HepG2 (cell line): ENCODE results near the gene TMEM174. TPM values are rescaled to one million over a fixed set of nuclear protein-coding genes. Genes with fewer than 3 reads are reported as not detected.

Experiments used
- ATAC-seq: fragments of 200-7000 bp; cut with Tn5 transposase; 3 replicates; pipeline ENCODE4 v1.9.1; 2020; ENCODE audit warnings: mild to moderate bottlenecking, moderate library complexity
- BruUV-seq: library from RNA; stranded (reverse); fragments of 400-500 nt; replicated peaks from 2 replicates; lab custom pipeline; 2021; lab: Mats Ljungman, UMichigan
- CTCF ChIA-PET: fragments of 300-600 bp; formaldehyde crosslinking; extraction: SDS; loops from one replicate; lab custom pipeline; 2021; ENCODE audit warnings: low total read pairs, inconsistent platforms, low intra/inter-chr PET ratio; lab: Yijun Ruan, JAX
- POLR2A ChIA-PET: fragments of 350-600 bp; sonication (Branson Sonifier 250); formaldehyde crosslinking; loops from one replicate; lab custom pipeline; 2020; ENCODE audit warnings: antibody characterized with exemption, inconsistent platforms; lab: Yijun Ruan, JAX
- DNase-seq: peaks from one replicate; pipeline ENCODE4 v3.0.0-alpha.2; 2015; ENCODE audit warnings: low spot score
- FAIRE-seq: peaks from 3 replicates; lab custom pipeline; 2011; peaks lifted over from hg19 to GRCh38; lab: Jason Lieb, UNC
- H2AFZ ChIP-seq: one replicate; pipeline ENCODE4 v1.6.1; 2011; ENCODE audit warnings: low read length, inconsistent platforms
- H3K27ac ChIP-seq: fragments of 300-600 bp; 3 replicates; pipeline ENCODE4 v1.8.0; 2011; ENCODE audit warnings: mixed run types, mild to moderate bottlenecking, mixed read lengths, low read length, inconsistent platforms; ENCODE audit not compliant: insufficient read depth; ENCODE audit errors: extremely low read length
- H3K27me3 ChIP-seq, 2 experiments: fragments of 200-600 bp in 1 of 2; 2 replicates in 1 of 2; 3 replicates in 1 of 2; pipeline versions ENCODE4 v1.6.0 to v1.8.0; 2011; ENCODE audit warnings: low read length in 2 of 2, mild to moderate bottlenecking in 2 of 2, moderate library complexity in 2 of 2, inconsistent platforms in 1 of 2; ENCODE audit not compliant: insufficient read depth in 2 of 2, control insufficient read depth in 1 of 2
- H3K36me3 ChIP-seq, 2 experiments: fragments of 200-600 bp in 1 of 2; replicated peaks in 1 of 2; 2 replicates in 1 of 2; 3 replicates in 1 of 2; pipeline versions ENCODE4 v1.5.1 to v1.8.0; 2011; ENCODE audit warnings: low read length in 2 of 2, inconsistent platforms in 1 of 2; ENCODE audit not compliant: insufficient read depth in 2 of 2, control insufficient read depth in 1 of 2
- H3K4me1 ChIP-seq: 2 replicates; pipeline ENCODE4 v1.5.1; 2012; ENCODE audit warnings: low read length, inconsistent platforms; ENCODE audit not compliant: insufficient read depth
- H3K4me2 ChIP-seq: 2 replicates; pipeline ENCODE4 v1.6.0; 2011; ENCODE audit warnings: low read depth, low read length, inconsistent platforms
- H3K4me3 ChIP-seq, 3 experiments: fragments of 200-600 bp in 1 of 3; sonication (generic), shearing (Covaris generic) in 1 of 3; replicated peaks in 1 of 3; 2 replicates each; pipeline ENCODE4 v1.5.1; 2011 to 2016; ENCODE audit warnings: low read length in 3 of 3, inconsistent platforms in 2 of 3, low read depth in 2 of 3, mild to moderate bottlenecking in 2 of 3, control low read depth in 1 of 3, mixed read lengths in 1 of 3; ENCODE audit not compliant: insufficient read depth in 1 of 3
- H3K79me2 ChIP-seq: one replicate; pipeline ENCODE4 v1.6.1; 2011; ENCODE audit warnings: low read length, inconsistent platforms; ENCODE audit not compliant: insufficient read depth
- H3K9ac ChIP-seq: 2 replicates; pipeline ENCODE4 v1.6.0; 2011; ENCODE audit warnings: mild to moderate bottlenecking, low read depth, low read length, inconsistent platforms; ENCODE audit not compliant: insufficient read depth
- H3K9me3 ChIP-seq: 2 replicates; pipeline ENCODE4 v1.5.1; 2012; ENCODE audit warnings: mild to moderate bottlenecking, low read length
- H4K20me1 ChIP-seq: 2 replicates; pipeline ENCODE4 v1.6.0; 2011; ENCODE audit warnings: inconsistent platforms, mild to moderate bottlenecking, low read length, moderate library complexity; ENCODE audit not compliant: insufficient read depth
- ASH2L ChIP-seq: fragments of 300-600, 200-600 bp; sonication (generic); IDR thresholded peaks from 2 replicates; pipeline ENCODE4 v1.7.0; 2017; ENCODE audit warnings: low read depth, mild to moderate bottlenecking, moderate library complexity, mixed read lengths, low read length; ENCODE audit not compliant: insufficient read length
- HMGA1 ChIP-seq: sonication (generic); formaldehyde crosslinking; conservative IDR thresholded peaks from 2 replicates; pipeline ENCODE4 v1.4.0; 2020; ENCODE audit warnings: missing genetic modification reagents
- MAFK ChIP-seq, 2 experiments: IDR thresholded peaks in 1 of 2; conservative IDR thresholded peaks in 1 of 2; 2 replicates each; pipeline ENCODE4 v1.6.1; 2011; ENCODE audit warnings: improper control_type of control experiment in 2 of 2, low read length in 2 of 2
- NR2F6 ChIP-seq, 2 experiments: IDR thresholded peaks; 2 replicates each; pipeline ENCODE4 v1.6.1; 2016; ENCODE audit warnings: antibody characterized with exemption in 1 of 2, mild to moderate bottlenecking in 1 of 2
- ZMYM3 ChIP-seq: sonication (generic); formaldehyde crosslinking; IDR thresholded peaks from 2 replicates; pipeline ENCODE4 v1.5.1; 2020; ENCODE audit warnings: mild to moderate bottlenecking, missing genetic modification reagents
- ZNF883 ChIP-seq: sonication (generic); formaldehyde crosslinking; IDR thresholded peaks from 2 replicates; pipeline ENCODE4 v1.5.1; 2020; ENCODE audit warnings: mild to moderate bottlenecking, missing genetic modification reagents; ENCODE audit errors: not compliant biosample characterization
- WGBS: methylation state at CpG from one replicate; pipeline ENCODE4 v1.1.6; 2017; ENCODE audit warnings: low lambda C conversion rate; 5-methylcytosine and 5-hydroxymethylcytosine counted together
- in situ Hi-C: cut with HindIII; loops from 2 replicates; pipeline ENCODE4 v1.10.0; 2017; ENCODE audit warnings: low pct_unique_long_range_greater_than_20kb; ENCODE audit not compliant: extremely low pct_ligation_motif_present
- intact Hi-C: fragments of 100-400 bp; cut with micrococcal nuclease; formaldehyde crosslinking; loops from one replicate; pipeline ENCODE4 v1.10.0; 2022; ENCODE audit not compliant: unreplicated experiment
- polyA plus RNA-seq, 8 experiments: library from polyadenylated mRNA; depleted of rRNA in 3 of 8; stranded (reverse) in 7 of 8; unstranded in 1 of 8; fragments of >200 nt; fragmentation: Illumina TruSeq in 4 of 8; extraction: Trizol in 4 of 8; gene quantifications; 2 replicates each; pipeline versions ENCODE4 v1.2.1 to v1.2.3, GENCODE V29; 2011 to 2016; ENCODE audit warnings: low read depth in 4 of 8, missing spikeins in 1 of 8, mixed read lengths in 1 of 8; ENCODE audit not compliant: insufficient read depth in 1 of 8
- total RNA-seq, 5 experiments: library from RNA; depleted of rRNA; stranded (reverse); fragments of >200 nt; fragmentation: Illumina TruSeq; extraction: Trizol; gene quantifications; 2 replicates each; pipeline ENCODE4 v1.2.3, GENCODE V29; 2016; ENCODE audit warnings: low read depth in 1 of 5
- TF ChIP-seq, protein P1 (sequence below): sonication (generic); formaldehyde crosslinking; IDR thresholded peaks from 2 replicates; pipeline ENCODE4 v1.4.0; 2020; ENCODE audit warnings: low read depth, mild to moderate bottlenecking, missing genetic modification reagents
- TF ChIP-seq, protein P2 (sequence below): sonication (generic); formaldehyde crosslinking; IDR thresholded peaks from 2 replicates; pipeline ENCODE4 v1.8.1; 2023; ENCODE audit warnings: mild to moderate bottlenecking, missing genetic modification reagents
- TF ChIP-seq, protein P3 (sequence below): sonication (generic); formaldehyde crosslinking; IDR thresholded peaks from 2 replicates; pipeline ENCODE4 v1.4.0; 2020; ENCODE audit warnings: mild to moderate bottlenecking, missing genetic modification reagents, borderline replicate concordance
- TF ChIP-seq, protein P4 (sequence below): sonication (generic); formaldehyde crosslinking; IDR thresholded peaks from 2 replicates; pipeline ENCODE4 v1.4.0; 2020; ENCODE audit warnings: missing genetic modification reagents
- TF ChIP-seq, protein P5 (sequence below): IDR thresholded peaks from 2 replicates; pipeline ENCODE4 v1.6.1; 2016; ENCODE audit warnings: missing genetic modification reagents, missing compliant biosample characterization

The TMEM174 gene
- total and polyA plus RNA-seq, 2 of the 13 experiments (the other 11 are each of a cell fraction or from before 2014, with no cell fraction given): not detected

DNA sequence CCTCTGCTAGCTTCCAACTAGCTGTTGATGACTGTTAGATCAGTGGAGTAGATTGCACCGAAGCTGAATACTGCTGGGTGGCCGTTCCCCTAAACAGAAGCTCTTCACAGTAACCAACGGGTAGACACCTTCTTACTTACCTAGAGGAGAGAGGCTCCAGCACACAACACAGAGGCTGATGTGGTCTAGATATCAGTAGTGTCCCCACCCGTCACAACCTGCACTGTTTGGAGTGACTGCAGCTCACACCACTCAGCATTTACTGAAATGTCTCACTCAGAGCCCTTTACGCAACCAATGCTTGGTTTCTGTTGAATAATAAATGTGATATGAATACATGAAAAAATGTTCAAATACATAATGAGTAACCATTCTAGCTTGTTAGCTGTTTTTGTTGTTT is 5.3 kb downstream of the TMEM174 start (continued):
- TF ChIP-seq, protein P1, sequence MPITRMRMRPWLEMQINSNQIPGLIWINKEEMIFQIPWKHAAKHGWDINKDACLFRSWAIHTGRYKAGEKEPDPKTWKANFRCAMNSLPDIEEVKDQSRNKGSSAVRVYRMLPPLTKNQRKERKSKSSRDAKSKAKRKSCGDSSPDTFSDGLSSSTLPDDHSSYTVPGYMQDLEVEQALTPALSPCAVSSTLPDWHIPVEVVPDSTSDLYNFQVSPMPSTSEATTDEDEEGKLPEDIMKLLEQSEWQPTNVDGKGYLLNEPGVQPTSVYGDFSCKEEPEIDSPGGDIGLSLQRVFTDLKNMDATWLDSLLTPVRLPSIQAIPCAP (CRISPR knock-in tag): no peak
- no peak for TF ChIP-seq MAFK (conservative IDR thresholded peaks at IDR 0.05 in 1 of 2, IDR thresholded peaks at IDR 0.05 in 1 of 2; ENCODE audit: low read length in 2 of 2)
- no peak for TF ChIP-seq ZMYM3 (CRISPR knock-in tag)
- TF ChIP-seq, protein P2, sequence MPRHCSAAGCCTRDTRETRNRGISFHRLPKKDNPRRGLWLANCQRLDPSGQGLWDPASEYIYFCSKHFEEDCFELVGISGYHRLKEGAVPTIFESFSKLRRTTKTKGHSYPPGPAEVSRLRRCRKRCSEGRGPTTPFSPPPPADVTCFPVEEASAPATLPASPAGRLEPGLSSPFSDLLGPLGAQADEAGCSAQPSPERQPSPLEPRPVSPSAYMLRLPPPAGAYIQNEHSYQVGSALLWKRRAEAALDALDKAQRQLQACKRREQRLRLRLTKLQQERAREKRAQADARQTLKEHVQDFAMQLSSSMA: no peak
- no peak for TF ChIP-seq ZNF883
- no peak for TF ChIP-seq ASH2L
- no peak for TF ChIP-seq HMGA1

DNA sequence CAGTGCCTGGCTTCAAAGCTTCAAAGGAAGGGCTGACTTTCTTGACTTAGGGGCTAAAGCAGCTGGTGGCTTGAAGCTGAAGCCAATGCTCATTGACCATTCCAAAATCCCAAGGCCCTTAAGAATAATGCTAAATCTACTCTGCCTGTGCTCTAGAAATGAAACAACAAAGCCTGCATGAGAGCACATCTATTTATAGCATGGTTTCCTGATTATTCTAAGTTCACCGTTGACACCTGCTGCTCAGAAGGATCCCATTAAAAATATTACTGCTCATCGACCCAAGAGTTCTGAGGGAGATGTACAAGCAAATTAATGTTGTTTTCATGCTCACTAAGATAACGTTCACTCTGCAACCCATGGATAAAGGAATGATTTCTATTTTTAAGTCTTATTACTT is 6.7 kb downstream of the TMEM174 start:
- no peak overlapping the region for H3K27ac ChIP-seq
- CTCF ChIA-PET: no interaction called here
- DNase-seq (no peak), ATAC-seq (no peak), FAIRE-seq (no peak)
- no peaks in the 10 kb centered on the region for H4K20me1 ChIP-seq
- no peak overlapping the region for H2AFZ ChIP-seq
- BruUV-seq: no TSS peak
- 0% methylated on average over 3 of the region's 3 CpGs for WGBS
- POLR2A ChIA-PET: no interaction called here
- H3K4me1 ChIP-seq: peaks cover 9% of the 10 kb centered on the region
- intact Hi-C loops: no loop called here
- no peak overlapping the region for H3K9ac ChIP-seq
- no peaks in the 10 kb centered on the region for H3K36me3 ChIP-seq
- H3K4me3 ChIP-seq: no peak overlapping the region
- H3K27me3 ChIP-seq: peaks cover 0 to 11% of the 10 kb centered on the region in 2 experiments; a peak in 2 of 5 replicates
- in situ Hi-C loops: no loop called here
- no peak overlapping the region for H3K4me2 ChIP-seq
- H3K9me3 ChIP-seq: peaks cover 4% of the 10 kb centered on the region
- H3K79me2 ChIP-seq: no peaks in the 10 kb centered on the region
- TF ChIP-seq, protein P3, sequence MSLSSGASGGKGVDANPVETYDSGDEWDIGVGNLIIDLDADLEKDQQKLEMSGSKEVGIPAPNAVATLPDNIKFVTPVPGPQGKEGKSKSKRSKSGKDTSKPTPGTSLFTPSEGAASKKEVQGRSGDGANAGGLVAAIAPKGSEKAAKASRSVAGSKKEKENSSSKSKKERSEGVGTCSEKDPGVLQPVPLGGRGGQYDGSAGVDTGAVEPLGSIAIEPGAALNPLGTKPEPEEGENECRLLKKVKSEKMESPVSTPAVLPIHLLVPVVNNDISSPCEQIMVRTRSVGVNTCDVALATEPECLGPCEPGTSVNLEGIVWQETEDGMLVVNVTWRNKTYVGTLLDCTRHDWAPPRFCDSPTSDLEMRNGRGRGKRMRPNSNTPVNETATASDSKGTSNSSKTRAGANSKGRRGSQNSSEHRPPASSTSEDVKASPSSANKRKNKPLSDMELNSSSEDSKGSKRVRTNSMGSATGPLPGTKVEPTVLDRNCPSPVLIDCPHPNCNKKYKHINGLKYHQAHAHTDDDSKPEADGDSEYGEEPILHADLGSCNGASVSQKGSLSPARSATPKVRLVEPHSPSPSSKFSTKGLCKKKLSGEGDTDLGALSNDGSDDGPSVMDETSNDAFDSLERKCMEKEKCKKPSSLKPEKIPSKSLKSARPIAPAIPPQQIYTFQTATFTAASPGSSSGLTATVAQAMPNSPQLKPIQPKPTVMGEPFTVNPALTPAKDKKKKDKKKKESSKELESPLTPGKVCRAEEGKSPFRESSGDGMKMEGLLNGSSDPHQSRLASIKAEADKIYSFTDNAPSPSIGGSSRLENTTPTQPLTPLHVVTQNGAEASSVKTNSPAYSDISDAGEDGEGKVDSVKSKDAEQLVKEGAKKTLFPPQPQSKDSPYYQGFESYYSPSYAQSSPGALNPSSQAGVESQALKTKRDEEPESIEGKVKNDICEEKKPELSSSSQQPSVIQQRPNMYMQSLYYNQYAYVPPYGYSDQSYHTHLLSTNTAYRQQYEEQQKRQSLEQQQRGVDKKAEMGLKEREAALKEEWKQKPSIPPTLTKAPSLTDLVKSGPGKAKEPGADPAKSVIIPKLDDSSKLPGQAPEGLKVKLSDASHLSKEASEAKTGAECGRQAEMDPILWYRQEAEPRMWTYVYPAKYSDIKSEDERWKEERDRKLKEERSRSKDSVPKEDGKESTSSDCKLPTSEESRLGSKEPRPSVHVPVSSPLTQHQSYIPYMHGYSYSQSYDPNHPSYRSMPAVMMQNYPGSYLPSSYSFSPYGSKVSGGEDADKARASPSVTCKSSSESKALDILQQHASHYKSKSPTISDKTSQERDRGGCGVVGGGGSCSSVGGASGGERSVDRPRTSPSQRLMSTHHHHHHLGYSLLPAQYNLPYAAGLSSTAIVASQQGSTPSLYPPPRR: no peak
- TF ChIP-seq, protein P4, sequence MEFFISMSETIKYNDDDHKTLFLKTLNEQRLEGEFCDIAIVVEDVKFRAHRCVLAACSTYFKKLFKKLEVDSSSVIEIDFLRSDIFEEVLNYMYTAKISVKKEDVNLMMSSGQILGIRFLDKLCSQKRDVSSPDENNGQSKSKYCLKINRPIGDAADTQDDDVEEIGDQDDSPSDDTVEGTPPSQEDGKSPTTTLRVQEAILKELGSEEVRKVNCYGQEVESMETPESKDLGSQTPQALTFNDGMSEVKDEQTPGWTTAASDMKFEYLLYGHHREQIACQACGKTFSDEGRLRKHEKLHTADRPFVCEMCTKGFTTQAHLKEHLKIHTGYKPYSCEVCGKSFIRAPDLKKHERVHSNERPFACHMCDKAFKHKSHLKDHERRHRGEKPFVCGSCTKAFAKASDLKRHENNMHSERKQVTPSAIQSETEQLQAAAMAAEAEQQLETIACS: no peak
- TF ChIP-seq NR2F6 (IDR thresholded peaks at IDR 0.05): no peak
- TF ChIP-seq NR2F6 (CRISPR knock-in tag; IDR thresholded peaks at IDR 0.05): no peak
- TF ChIP-seq, protein P5, sequence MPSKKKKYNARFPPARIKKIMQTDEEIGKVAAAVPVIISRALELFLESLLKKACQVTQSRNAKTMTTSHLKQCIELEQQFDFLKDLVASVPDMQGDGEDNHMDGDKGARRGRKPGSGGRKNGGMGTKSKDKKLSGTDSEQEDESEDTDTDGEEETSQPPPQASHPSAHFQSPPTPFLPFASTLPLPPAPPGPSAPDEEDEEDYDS (CRISPR knock-in tag): no peak
